Adrenal gland (tissue), 5 donors: ENCODE measurements around the gene ATP13A5.

Source experiments
- POLR2A ChIP-seq, 2 donors: fragments of 450-650 bp; IDR thresholded peaks; one replicate each; pipeline ENCODE4 v1.6.1; 2017; ENCODE audit warnings: antibody characterized with exemption in 2 of 2, mild to moderate bottlenecking in 2 of 2, moderate library complexity in 1 of 2
- TF ChIP-seq, protein P1 (sequence below), 6 experiments: fragments of 450-650 bp in 4 of 6; fragments of 200-600 bp in 2 of 6; sonication (generic) in 1 of 6; IDR thresholded peaks; 1 replicate in 5 of 6; 2 replicates in 1 of 6; pipeline versions ENCODE4 v1.5.1 to v1.8.0; 2016 to 2021; ENCODE audit warnings: antibody characterized with exemption in 6 of 6, mild to moderate bottlenecking in 2 of 6, moderate library complexity in 1 of 6
- donor health status: DM: no; HTN: no; CAD: no.

DNA sequence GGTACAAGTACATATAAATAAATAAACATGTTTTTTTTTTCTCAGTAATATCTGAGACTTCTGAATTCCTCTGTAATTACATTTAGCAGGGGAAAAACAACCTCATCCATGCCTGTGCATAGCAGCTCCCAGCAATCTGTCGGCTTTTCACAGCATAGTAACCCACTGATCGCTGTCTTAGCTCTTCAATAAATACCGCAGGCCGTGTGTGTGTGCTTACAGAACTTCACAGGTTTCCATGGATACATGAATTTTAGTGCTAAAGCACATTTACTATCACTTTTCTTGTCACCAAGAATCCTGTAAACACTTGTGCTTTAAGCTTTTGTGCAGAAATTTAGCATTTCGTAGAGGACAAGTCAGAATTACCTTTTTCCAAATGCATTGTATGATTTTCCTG is 141.5 kb downstream of the ATP13A5 start:
- TF ChIP-seq, protein P1, sequence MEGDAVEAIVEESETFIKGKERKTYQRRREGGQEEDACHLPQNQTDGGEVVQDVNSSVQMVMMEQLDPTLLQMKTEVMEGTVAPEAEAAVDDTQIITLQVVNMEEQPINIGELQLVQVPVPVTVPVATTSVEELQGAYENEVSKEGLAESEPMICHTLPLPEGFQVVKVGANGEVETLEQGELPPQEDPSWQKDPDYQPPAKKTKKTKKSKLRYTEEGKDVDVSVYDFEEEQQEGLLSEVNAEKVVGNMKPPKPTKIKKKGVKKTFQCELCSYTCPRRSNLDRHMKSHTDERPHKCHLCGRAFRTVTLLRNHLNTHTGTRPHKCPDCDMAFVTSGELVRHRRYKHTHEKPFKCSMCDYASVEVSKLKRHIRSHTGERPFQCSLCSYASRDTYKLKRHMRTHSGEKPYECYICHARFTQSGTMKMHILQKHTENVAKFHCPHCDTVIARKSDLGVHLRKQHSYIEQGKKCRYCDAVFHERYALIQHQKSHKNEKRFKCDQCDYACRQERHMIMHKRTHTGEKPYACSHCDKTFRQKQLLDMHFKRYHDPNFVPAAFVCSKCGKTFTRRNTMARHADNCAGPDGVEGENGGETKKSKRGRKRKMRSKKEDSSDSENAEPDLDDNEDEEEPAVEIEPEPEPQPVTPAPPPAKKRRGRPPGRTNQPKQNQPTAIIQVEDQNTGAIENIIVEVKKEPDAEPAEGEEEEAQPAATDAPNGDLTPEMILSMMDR (IDR thresholded peaks at IDR 0.05), result no peak
- TF ChIP-seq POLR2A (IDR thresholded peaks at IDR 0.05), result no peak
